Fibroblast of pulmonary artery (primary cell): ENCODE results near the gene SYT7.
"Not testable (repeated sequence)": the region's sequence is repeated elsewhere in the genome, so short reads cannot be mapped to it uniquely, and the experiment has no call there.

Source experiments
- DNase-seq: peaks from one replicate; pipeline ENCODE4 v3.0.0-alpha.2; 2010; ENCODE audit warnings: low read depth
- H3K4me3 ChIP-seq: replicated peaks from 2 replicates; pipeline ENCODE4 v1.5.1; 2011; ENCODE audit warnings: low read depth, mild to moderate bottlenecking, control low read depth, low read length, moderate library complexity
- CTCF ChIP-seq: IDR thresholded peaks from 2 replicates; pipeline ENCODE4 v1.5.1; 2011; ENCODE audit warnings: mild to moderate bottlenecking, control low read depth, low read length, inconsistent platforms; ENCODE audit errors: missing control alignments

Gene SYT7

GRCh38 chr11:61476371-61476770 is 104.5 kb downstream of the SYT7 start:
- DNase-seq: no peak
- no peak overlapping the region for H3K4me3 ChIP-seq
- no peak for TF ChIP-seq CTCF

- no peak overlapping the region for H3K4me3 ChIP-seq
- DNase-seq: no peak
- TF ChIP-seq CTCF: no peak
These were observed 105.4 kb downstream of the SYT7 start for GRCh38 chr11:61475433-61475832.

GRCh38 chr11:61474013-61474643 is 106.7 kb downstream of the SYT7 start:
- no peak for DNase-seq
- TF ChIP-seq CTCF: no peak
- no peak overlapping the region for H3K4me3 ChIP-seq

- H3K4me3 ChIP-seq: no peak overlapping the region
- DNase-seq: peak; percentile 18
- no peak for TF ChIP-seq CTCF
These were observed 107.4 kb downstream of the SYT7 start for GRCh38 chr11:61473370-61474012.

GRCh38 chr11:61472868-61473267 is 108.0 kb downstream of the SYT7 start:
- TF ChIP-seq CTCF: no peak
- DNase-seq: peak; percentile 73
- H3K4me3 ChIP-seq: no peak overlapping the region

- TF ChIP-seq CTCF: no peak
- DNase-seq: peak; percentile 24
- no peak overlapping the region for H3K4me3 ChIP-seq
These were observed 108.6 kb downstream of the SYT7 start for GRCh38 chr11:61472282-61472681.

GRCh38 chr11:61468002-61468401 is 112.9 kb downstream of the SYT7 start:
- H3K4me3 ChIP-seq: no peak overlapping the region
- no peak for DNase-seq
- TF ChIP-seq CTCF: no peak

- H3K4me3 ChIP-seq, DNase-seq: not testable (repeated sequence)
These were observed 113.3 kb downstream of the SYT7 start for GRCh38 chr11:61467602-61468001.
